ENCODE results near the gene FGF11. TPM values are rescaled to one million over a fixed set of nuclear protein-coding genes. Genes with fewer than 3 reads are reported as not detected.

FGF11 gene
- total RNA-seq, 2 donors from 2014 or later: 4.0 to 8.8 TPM

DNA sequence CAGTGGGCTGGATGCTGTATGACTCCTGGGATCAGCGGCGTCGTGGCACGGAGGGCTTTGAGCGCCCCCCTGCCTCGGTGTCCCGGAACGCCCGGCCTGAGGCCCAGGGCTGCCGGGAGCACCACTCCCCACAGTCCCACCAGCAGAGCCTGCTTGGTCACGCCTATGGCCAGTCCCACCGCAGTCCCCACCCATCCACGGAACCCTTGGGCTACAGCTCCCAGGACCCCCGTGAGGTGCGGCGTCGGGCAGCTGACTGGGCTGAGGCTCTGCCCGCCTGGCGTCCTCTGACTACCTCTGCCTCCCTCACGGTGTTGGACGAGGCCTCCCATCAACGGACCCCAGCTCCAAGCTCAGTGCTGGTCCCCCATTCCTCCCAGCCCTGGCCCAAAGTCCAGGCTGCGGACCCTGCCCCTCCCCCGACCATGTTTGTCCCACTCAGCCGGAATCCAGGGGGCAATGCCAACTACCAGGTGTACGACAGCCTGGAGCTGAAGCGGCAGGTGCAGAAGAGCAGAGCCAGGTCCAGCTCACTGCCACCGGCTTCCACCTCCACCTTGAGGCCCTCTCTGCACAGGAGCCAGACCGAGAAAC lies 12.3 kb upstream of the FGF11 start:
- no peaks in the 10 kb centered on the region for H3K9me3 ChIP-seq (ENCODE audit: control insufficient read depth, low read length)
- no peak for DNase-seq
- no peak overlapping the region for H3K4me3 Mint-ChIP-seq
- peaks cover 27% of the 10 kb centered on the region for H3K27me3 Mint-ChIP-seq (ENCODE audit: insufficient read depth)
- no peaks in the 10 kb centered on the region for H3K36me3 Mint-ChIP-seq (ENCODE audit: low read depth)
- no peak overlapping the region for H3K27ac Mint-ChIP-seq
- H3K4me1 Mint-ChIP-seq: no peaks in the 10 kb centered on the region
- H3K36me3 ChIP-seq (ENCODE audit: control insufficient read depth, insufficient read depth, low read length): no peaks in the 10 kb centered on the region
- no peaks in the 10 kb centered on the region for H3K4me1 ChIP-seq (ENCODE audit: control insufficient read depth, insufficient read depth, low read length)
- no peak overlapping the region for H3K4me3 ChIP-seq (ENCODE audit: low read length)
- 94 to 98% methylated on average over 24 to 29 of the region's 29 CpGs for whole genome bisulfite sequencing, 2 experiments (ENCODE audit: insufficient coverage in 1 of 2, insufficient read length in 1 of 2)
- H3K9ac ChIP-seq (ENCODE audit: extremely low read depth, low read length, poor library complexity, severe bottlenecking): no peak overlapping the region
- H3K27me3 ChIP-seq (ENCODE audit: control insufficient read depth, insufficient read depth, low read length, poor library complexity, severe bottlenecking): no peaks in the 10 kb centered on the region
- H3K9me3 Mint-ChIP-seq: no peaks in the 10 kb centered on the region
- H3K27ac ChIP-seq (ENCODE audit: low read depth, low read length): no peak overlapping the region
- TF ChIP-seq, protein P1, sequence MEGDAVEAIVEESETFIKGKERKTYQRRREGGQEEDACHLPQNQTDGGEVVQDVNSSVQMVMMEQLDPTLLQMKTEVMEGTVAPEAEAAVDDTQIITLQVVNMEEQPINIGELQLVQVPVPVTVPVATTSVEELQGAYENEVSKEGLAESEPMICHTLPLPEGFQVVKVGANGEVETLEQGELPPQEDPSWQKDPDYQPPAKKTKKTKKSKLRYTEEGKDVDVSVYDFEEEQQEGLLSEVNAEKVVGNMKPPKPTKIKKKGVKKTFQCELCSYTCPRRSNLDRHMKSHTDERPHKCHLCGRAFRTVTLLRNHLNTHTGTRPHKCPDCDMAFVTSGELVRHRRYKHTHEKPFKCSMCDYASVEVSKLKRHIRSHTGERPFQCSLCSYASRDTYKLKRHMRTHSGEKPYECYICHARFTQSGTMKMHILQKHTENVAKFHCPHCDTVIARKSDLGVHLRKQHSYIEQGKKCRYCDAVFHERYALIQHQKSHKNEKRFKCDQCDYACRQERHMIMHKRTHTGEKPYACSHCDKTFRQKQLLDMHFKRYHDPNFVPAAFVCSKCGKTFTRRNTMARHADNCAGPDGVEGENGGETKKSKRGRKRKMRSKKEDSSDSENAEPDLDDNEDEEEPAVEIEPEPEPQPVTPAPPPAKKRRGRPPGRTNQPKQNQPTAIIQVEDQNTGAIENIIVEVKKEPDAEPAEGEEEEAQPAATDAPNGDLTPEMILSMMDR (conservative IDR thresholded peaks at IDR 0.05): no peak

DNA sequence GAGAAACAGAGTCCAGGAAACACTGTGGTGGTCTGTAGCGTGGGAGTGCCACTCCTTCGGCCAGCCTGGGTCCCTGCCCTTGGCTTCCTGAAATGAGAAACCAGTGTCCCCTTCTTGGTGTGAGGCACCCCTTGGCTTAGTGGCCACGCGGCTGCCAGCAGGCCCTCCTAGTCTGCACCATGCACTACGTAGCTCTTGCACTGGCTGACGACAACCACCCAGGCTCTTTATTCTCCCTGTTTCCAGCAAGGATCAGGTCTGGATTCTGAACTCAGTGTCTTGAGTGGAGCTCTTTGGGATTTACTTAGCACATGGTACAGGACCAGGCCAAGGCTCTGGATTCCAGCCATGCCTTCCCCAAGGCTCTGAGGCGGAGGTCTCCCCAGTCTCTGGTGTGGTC lies 11.8 kb upstream of the FGF11 start:
- Mint-ChIP-seq H3K9me3 (no peaks in the 10 kb centered on the region), H3K27ac (no peak overlapping the region), H3K4me3 (no peak overlapping the region), H3K36me3 (ENCODE audit: low read depth) (no peaks in the 10 kb centered on the region), H3K27me3 (ENCODE audit: insufficient read depth) (peaks cover 29% of the 10 kb centered on the region), H3K4me1 (no peaks in the 10 kb centered on the region)
- Histone ChIP-seq H3K4me1 (ENCODE audit: control insufficient read depth, insufficient read depth, low read length) (no peaks in the 10 kb centered on the region), H3K4me3 (ENCODE audit: low read length) (no peak overlapping the region), H3K27me3 (ENCODE audit: control insufficient read depth, insufficient read depth, low read length, poor library complexity, severe bottlenecking) (no peaks in the 10 kb centered on the region), H3K9me3 (ENCODE audit: control insufficient read depth, low read length) (no peaks in the 10 kb centered on the region), H3K27ac (ENCODE audit: low read depth, low read length) (no peak overlapping the region), H3K36me3 (ENCODE audit: control insufficient read depth, insufficient read depth, low read length) (no peaks in the 10 kb centered on the region), H3K9ac (ENCODE audit: extremely low read depth, low read length, poor library complexity, severe bottlenecking) (no peak overlapping the region)
- TF ChIP-seq, protein P1 (conservative IDR thresholded peaks at IDR 0.05): no peak
- no peak for DNase-seq
- WGBS, 2 experiments (ENCODE audit: insufficient coverage in 1 of 2, insufficient read length in 1 of 2): 94 to 98% methylated on average over 5 to 7 of the region's 7 CpGs

DNA sequence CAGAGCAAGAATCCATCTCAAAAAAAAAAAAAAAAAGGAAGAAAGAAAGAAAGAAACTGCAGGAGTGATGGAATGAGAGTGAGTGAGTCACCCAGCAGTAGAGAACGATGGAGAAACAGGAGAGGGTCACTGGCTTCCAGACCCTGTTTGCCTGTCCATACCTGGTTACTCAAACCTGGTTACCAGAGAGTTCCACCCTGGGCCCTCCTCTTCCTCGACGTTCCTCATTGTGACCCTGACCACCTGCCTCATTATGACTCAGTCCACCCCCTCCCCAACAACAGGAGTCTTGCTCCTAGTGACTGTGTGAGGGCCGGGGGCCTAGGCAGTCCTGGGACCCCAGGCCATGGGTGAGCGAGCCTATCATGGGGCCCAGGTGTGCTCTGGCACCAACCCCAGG lies 10.8 kb upstream of the FGF11 start, which contains the start of gene SPEM3:
Gene SPEM3 (plus strand): TSS at position 301 of the 400 bp plus-strand sequence. CDS start 46 bp downstream, at position 347.
- Mint-ChIP-seq H3K27ac (peak within 1 kb of the TSS; percentile 26), H3K4me3 (no peak within 1 kb of the TSS), H3K27me3 (ENCODE audit: insufficient read depth) (peaks cover 29% of the 10 kb centered on the region), H3K36me3 (ENCODE audit: low read depth) (no peaks in the 10 kb centered on the region), H3K9me3 (no peaks in the 10 kb centered on the region), H3K4me1 (no peaks in the 10 kb centered on the region)
- Histone ChIP-seq H3K27me3 (ENCODE audit: control insufficient read depth, insufficient read depth, low read length, poor library complexity, severe bottlenecking) (no peaks in the 10 kb centered on the region), H3K4me3 (ENCODE audit: low read length) (no peak within 1 kb of the TSS), H3K36me3 (ENCODE audit: control insufficient read depth, insufficient read depth, low read length) (no peaks in the 10 kb centered on the region), H3K27ac (ENCODE audit: low read depth, low read length) (no peak within 1 kb of the TSS), H3K9me3 (ENCODE audit: control insufficient read depth, low read length) (no peaks in the 10 kb centered on the region), H3K4me1 (ENCODE audit: control insufficient read depth, insufficient read depth, low read length) (no peaks in the 10 kb centered on the region), H3K9ac (ENCODE audit: extremely low read depth, low read length, poor library complexity, severe bottlenecking) (no peak within 1 kb of the TSS)
- no peak for DNase-seq
- WGBS, 2 experiments (ENCODE audit: insufficient coverage in 1 of 2, insufficient read length in 1 of 2): 75 to 84% methylated on average over 4 to 5 of the region's 5 CpGs
- TF ChIP-seq, protein P1 (conservative IDR thresholded peaks at IDR 0.05): no peak

Measured in endodermal cell (in vitro differentiated cells).